Fibroblast of upper back skin (primary cell): ENCODE results near the gene DEPP1.

Experiments used
- DNase-seq: peaks from one replicate; pipeline ENCODE4 v3.0.0-alpha.2; 2013

The DEPP1 gene

GRCh38 chr10:44965651-44966097 is 12.9 kb downstream of the DEPP1 start:
- DNase-seq, result no peak

GRCh38 chr10:44965104-44965503 is 13.5 kb downstream of the DEPP1 start:
- no peak for DNase-seq

- DNase-seq, result no peak
These were observed 14.6 kb downstream of the DEPP1 start for GRCh38 chr10:44963772-44964633.

- DNase-seq, result no peak
These were observed 15.5 kb downstream of the DEPP1 start for GRCh38 chr10:44962870-44963738.

- DNase-seq, result no peak
These were observed 16.5 kb downstream of the DEPP1 start for GRCh38 chr10:44961931-44962750.

GRCh38 chr10:44961230-44961571 is 17.4 kb downstream of the DEPP1 start:
- DNase-seq, result no peak

GRCh38 chr10:44960482-44961229 is 18.0 kb downstream of the DEPP1 start:
- no peak for DNase-seq

- no peak for DNase-seq
These were observed 18.5 kb downstream of the DEPP1 start for GRCh38 chr10:44960088-44960460.

GRCh38 chr10:44959247-44960087 is 19.1 kb downstream of the DEPP1 start, which contains the start of gene RASSF4:
Gene RASSF4, plus strand, starts transcription at chr10:44959802. Its CDS starts 10,401 bp downstream, at chr10:44970203.
- DNase-seq, result peak; percentile 76

- no peak for DNase-seq
These were observed 19.7 kb downstream of the DEPP1 start for GRCh38 chr10:44958898-44959246.

GRCh38 chr10:44958196-44958897 is 20.3 kb downstream of the DEPP1 start:
- DNase-seq, result no peak

GRCh38 chr10:44956717-44957706 is 21.6 kb downstream of the DEPP1 start:
- DNase-seq, result no peak

GRCh38 chr10:44956226-44956625 is 22.4 kb downstream of the DEPP1 start:
- no peak for DNase-seq

GRCh38 chr10:44955413-44956070 is 23.1 kb downstream of the DEPP1 start:
- DNase-seq, result no peak

- no peak for DNase-seq
These were observed 23.6 kb downstream of the DEPP1 start for GRCh38 chr10:44954962-44955361.

GRCh38 chr10:44954042-44954441 is 24.6 kb downstream of the DEPP1 start:
- DNase-seq, result no peak

- DNase-seq, result no peak
These were observed 25.8 kb downstream of the DEPP1 start for GRCh38 chr10:44952779-44953231.

GRCh38 chr10:44951576-44952226 is 26.9 kb downstream of the DEPP1 start:
- no peak for DNase-seq
